ENCODE measurements around the gene TMEM218. TPM values are rescaled to one million over a fixed set of nuclear protein-coding genes. Genes with fewer than 3 reads are reported as not detected.

Gene TMEM218
- total RNA-seq, 1 experiment from 2014 or later, result 17.9 TPM

Other genes starting within 250 kb of the TMEM218 start
- gene ROBO3, start 246.2 kb downstream of the TMEM218 start, total RNA-seq (2021; ENCODE audit: unreplicated experiment), result 30.7 TPM
- gene ROBO4, start 213.8 kb downstream of the TMEM218 start, total RNA-seq (2021; ENCODE audit: unreplicated experiment), result not detected
- gene HEPN1, start 192.4 kb downstream of the TMEM218 start, total RNA-seq (2021; ENCODE audit: unreplicated experiment), result not detected
- not detected for gene HEPACAM, start 175.6 kb downstream of the TMEM218 start, total RNA-seq (2021; ENCODE audit: unreplicated experiment)
- 2.4 TPM for gene CCDC15, start 157.4 kb downstream of the TMEM218 start, total RNA-seq (2021; ENCODE audit: unreplicated experiment)
- 5.1 TPM for gene SLC37A2, start 48.3 kb downstream of the TMEM218 start, total RNA-seq (2021; ENCODE audit: unreplicated experiment)
- 0.20 TPM for gene PKNOX2, start 53.1 kb upstream of the TMEM218 start, total RNA-seq (2021; ENCODE audit: unreplicated experiment)

Measured in HCT116 (cell line).